A549 (cell line): Measurements from ENCODE around the gene TIAL1.

Experiments used
- CHD2 ChIP-seq: fragments of 150-350 bp; IDR thresholded peaks from 2 replicates; pipeline ENCODE4 v1.6.1; 2014; ENCODE audit warnings: low read length; ENCODE audit not compliant: partially characterized antibody
- CTCF ChIP-seq: fragments of >200 bp; sonication (Bioruptor Twin); formaldehyde crosslinking; IDR thresholded peaks from 3 replicates; pipeline ENCODE4 v1.5.1; 2016
- ELK1 ChIP-seq: fragments of 150-350 bp; IDR thresholded peaks from 2 replicates; pipeline ENCODE4 v1.6.1; 2014; ENCODE audit warnings: low read depth, mild to moderate bottlenecking, low read length
- JUNB ChIP-seq: fragments of >200 bp; sonication (Bioruptor Twin); formaldehyde crosslinking; IDR thresholded peaks from 2 replicates; pipeline ENCODE4 v1.6.1; 2016
- PBX3 ChIP-seq: IDR thresholded peaks from 2 replicates; pipeline ENCODE4 v1.6.1; 2012
- POLR2A ChIP-seq: IDR thresholded peaks from 2 replicates; pipeline ENCODE4 v1.6.1; 2012; ENCODE audit warnings: mild to moderate bottlenecking, low read length
- POLR2AphosphoS2 ChIP-seq: conservative IDR thresholded peaks from 2 replicates; pipeline ENCODE4 v1.6.1; 2012; ENCODE audit warnings: low read length, improper control_type of control experiment, inconsistent platforms
- SREBF2 ChIP-seq: fragments of 450-650 bp; IDR thresholded peaks from 2 replicates; pipeline ENCODE4 v1.6.1; 2014; ENCODE audit warnings: mild to moderate bottlenecking, moderate library complexity
- ZFP36 ChIP-seq: fragments of 450-650 bp; IDR thresholded peaks from 2 replicates; pipeline ENCODE4 v1.6.1; 2014; ENCODE audit warnings: borderline replicate concordance; ENCODE audit not compliant: partially characterized antibody

GRCh38 chr10:119608316-119609155 is 11.8 kb upstream of the TIAL1 start:
- TF ChIP-seq JUNB (no peak), CTCF (peak; percentile 90), ELK1 (no peak), SREBF2 (no peak), POLR2A (no peak), POLR2AphosphoS2 (no peak), CHD2 (no peak), PBX3 (no peak), ZFP36 (no peak)
